ENCODE results near the gene THADA. TPM values are rescaled to one million over a fixed set of nuclear protein-coding genes. Genes with fewer than 3 reads are reported as not detected.
"Not testable (repeated sequence)": the region's sequence is repeated elsewhere in the genome, so short reads cannot be mapped to it uniquely, and the experiment has no call there.

THADA gene
- total and polyA plus RNA-seq, 8 donors, result 9.4 to 25.1 (median 18.2) TPM

DNA sequence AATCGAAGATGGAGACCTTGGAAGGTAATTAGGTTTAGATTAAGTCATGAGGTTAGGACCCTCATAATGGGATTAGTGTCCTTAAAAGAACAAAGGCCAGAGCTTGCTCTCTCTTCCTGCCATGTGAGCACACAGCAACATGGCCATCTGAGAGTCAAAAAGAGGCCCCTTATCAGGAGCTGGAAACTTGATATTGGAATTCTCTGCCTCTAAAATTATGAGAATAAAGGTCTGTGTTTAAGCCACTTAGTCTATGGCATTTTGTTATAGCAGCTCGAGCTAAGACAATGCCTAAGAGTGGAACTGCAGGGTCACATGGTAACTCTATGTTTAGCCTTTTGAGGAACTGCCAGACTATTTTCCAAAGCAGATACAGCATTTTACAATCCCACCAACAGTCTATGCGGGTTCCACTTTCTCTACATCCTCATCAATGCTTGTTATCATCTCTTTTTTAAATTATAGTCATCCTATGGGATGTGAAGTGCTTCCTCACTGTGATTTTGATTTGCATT lies 42.4 kb downstream of the THADA start:
- peak in 1 of 4 donors; percentile 50 for ATAC-seq
- no peak for DNase-seq
- H3K27ac ChIP-seq, result no peak overlapping the region
- 72 to 78% methylated on average over 3 of the region's 3 CpGs for WGBS, 2 donors
- no peaks in the 10 kb centered on the region for H3K4me1 ChIP-seq
- H3K4me3 ChIP-seq, result no peak overlapping the region
- FAIRE-seq, result no peak
- TF ChIP-seq, protein P1, sequence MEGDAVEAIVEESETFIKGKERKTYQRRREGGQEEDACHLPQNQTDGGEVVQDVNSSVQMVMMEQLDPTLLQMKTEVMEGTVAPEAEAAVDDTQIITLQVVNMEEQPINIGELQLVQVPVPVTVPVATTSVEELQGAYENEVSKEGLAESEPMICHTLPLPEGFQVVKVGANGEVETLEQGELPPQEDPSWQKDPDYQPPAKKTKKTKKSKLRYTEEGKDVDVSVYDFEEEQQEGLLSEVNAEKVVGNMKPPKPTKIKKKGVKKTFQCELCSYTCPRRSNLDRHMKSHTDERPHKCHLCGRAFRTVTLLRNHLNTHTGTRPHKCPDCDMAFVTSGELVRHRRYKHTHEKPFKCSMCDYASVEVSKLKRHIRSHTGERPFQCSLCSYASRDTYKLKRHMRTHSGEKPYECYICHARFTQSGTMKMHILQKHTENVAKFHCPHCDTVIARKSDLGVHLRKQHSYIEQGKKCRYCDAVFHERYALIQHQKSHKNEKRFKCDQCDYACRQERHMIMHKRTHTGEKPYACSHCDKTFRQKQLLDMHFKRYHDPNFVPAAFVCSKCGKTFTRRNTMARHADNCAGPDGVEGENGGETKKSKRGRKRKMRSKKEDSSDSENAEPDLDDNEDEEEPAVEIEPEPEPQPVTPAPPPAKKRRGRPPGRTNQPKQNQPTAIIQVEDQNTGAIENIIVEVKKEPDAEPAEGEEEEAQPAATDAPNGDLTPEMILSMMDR (IDR thresholded peaks at IDR 0.05), result no peak
- H3K36me3 ChIP-seq, result peaks cover 3 to 21% (median 6%) of the 10 kb centered on the region in 3 donors
- H3K27me3 ChIP-seq, result no peaks in the 10 kb centered on the region
- H3K9me3 ChIP-seq, result peaks cover 0 to 4% (median 0%) of the 10 kb centered on the region in 4 donors
- intact Hi-C loops (cut with DNase I), result no loop called here

DNA sequence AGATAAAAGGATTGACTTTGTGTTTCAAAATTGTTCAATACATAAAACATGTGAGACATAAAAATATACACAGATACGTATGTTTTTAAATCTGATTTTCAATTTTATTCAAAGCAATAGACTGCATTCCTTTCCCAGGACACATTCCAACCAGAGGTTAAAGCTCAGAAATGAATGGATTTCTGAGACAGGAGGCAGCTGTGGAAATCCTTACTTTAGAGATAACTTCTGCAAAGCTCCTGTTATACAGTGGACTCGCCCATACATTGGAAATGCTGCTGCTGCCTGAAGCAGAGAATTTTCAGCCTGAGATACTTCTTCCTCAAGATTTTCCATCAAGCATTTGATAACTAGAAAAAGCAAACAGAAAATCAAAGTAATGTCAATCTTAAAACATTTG lies 43.8 kb downstream of the THADA start:
- Histone ChIP-seq H3K4me3 (no peak overlapping the region), H3K27ac (no peak overlapping the region), H3K9me3 (peaks cover 0 to 4% (median 0%) of the 10 kb centered on the region in 4 donors), H3K36me3 (peaks cover 3 to 21% (median 6%) of the 10 kb centered on the region in 3 donors), H3K27me3 (no peaks in the 10 kb centered on the region), H3K4me1 (no peaks in the 10 kb centered on the region)
- no peak for ATAC-seq
- TF ChIP-seq, protein P1 (IDR thresholded peaks at IDR 0.05), result no peak
- intact Hi-C loops (cut with DNase I), result no loop called here
- WGBS, 2 donors, result 87 to 95% methylated on average over 2 of the region's 2 CpGs
- DNase-seq, result no peak
- no peak for FAIRE-seq

DNA sequence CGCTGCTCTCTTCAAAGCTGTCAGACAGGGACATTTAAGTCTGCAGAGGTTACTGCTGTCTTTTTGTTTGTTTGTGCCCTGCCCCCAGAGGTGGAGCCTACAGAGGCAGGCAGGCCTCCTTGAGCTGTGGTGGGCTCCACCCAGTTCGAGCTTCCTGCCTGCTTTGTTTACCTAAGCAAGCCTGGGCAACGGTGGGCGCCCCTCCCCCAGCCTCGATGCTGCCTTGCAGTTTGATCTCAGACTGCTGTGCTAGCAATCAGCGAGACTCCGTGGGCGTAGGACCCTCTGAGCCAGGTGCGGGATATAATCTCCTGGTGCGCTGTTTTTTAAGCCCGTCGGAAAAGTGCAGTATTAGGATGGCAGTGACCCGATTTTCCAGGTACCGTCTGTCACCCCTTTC lies 47.5 kb downstream of the THADA start:
- H3K9me3 ChIP-seq; DNase-seq; H3K4me1 ChIP-seq; H3K27me3 ChIP-seq; FAIRE-seq; intact Hi-C loops (cut with DNase I); H3K4me3 ChIP-seq; ATAC-seq; H3K27ac ChIP-seq: not testable (repeated sequence)
- H3K36me3 ChIP-seq, result peaks cover 3 to 14% (median 6%) of the 10 kb centered on the region in 3 donors
- 93 to 98% methylated on average over 12 to 14 of the region's 14 CpGs for WGBS, 2 donors

DNA sequence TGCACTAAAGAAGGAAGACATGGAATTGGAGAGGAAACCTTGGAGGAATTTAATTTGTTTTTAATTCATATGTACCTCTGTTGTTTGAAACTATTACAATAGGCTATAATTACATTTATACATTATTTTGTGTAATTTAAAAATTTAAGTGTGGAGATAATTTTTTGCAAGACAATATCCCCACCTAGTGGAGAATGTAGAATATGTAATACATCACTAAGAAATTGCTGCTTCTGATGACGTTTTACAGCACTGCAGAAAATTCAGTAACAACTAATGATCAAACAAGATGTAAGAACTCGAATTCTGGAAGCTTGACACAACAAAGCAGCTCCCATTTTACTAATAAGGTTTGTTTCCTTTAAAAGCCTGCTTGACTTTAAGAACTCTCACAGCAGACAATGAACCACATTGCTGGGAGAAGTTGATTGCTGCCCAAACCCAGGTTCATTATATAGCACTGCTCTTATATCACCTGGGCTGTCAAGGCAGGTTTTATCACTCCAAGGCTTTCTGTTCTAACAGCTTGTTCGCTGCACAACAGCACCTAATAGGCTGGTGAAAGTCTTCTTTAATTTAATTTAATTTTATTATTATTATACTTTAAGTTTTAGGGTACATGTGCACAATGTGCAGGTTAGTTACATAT lies 53.4 kb downstream of the THADA start:
- no peak overlapping the region for H3K27ac ChIP-seq
- DNase-seq (no peak), ATAC-seq (peak in 3 of 4 donors; percentile 63 to 83 (median 74)), FAIRE-seq (peak; percentile 93)
- H3K9me3 ChIP-seq, result no peaks in the 10 kb centered on the region
- no peaks in the 10 kb centered on the region for H3K27me3 ChIP-seq
- 12 to 15% methylated on average over 3 of the region's 3 CpGs for WGBS, 2 donors
- intact Hi-C loops (cut with DNase I), result no loop called here
- no peaks in the 10 kb centered on the region for H3K36me3 ChIP-seq
- no peak overlapping the region for H3K4me3 ChIP-seq
- TF ChIP-seq, protein P1 (IDR thresholded peaks at IDR 0.05), result peak; percentile 27 to 57 (median 38)
- H3K4me1 ChIP-seq, result peaks cover 6 to 22% (median 16%) of the 10 kb centered on the region in 3 donors

DNA sequence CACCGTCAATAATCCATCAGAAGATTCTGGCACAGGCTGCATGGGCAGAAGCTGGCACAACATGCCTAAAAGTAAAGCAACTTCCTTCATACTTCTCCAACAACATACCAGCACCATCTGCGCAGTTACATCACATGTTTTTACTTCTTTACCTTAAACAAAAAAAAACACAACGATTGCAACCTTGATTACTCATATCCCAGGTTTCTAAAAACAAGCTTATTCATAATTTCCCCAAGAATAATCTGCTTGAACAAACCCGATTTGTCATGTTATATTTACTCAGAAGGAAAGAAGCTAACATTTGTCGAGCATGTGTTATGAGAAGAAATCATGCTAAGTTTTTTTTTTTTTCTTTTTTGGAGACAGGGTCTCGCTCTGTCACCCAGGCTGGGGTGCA lies 54.7 kb downstream of the THADA start:
- intact Hi-C loops (cut with DNase I), result no loop called here
- TF ChIP-seq, protein P1 (IDR thresholded peaks at IDR 0.05), result no peak
- FAIRE-seq, result no peak

More for the DNA sequence above, 54.7 kb downstream of the THADA start:
- no peak for DNase-seq
- H3K36me3 ChIP-seq, result no peaks in the 10 kb centered on the region
- no peak overlapping the region for H3K4me3 ChIP-seq
- no peak for ATAC-seq
- no peak overlapping the region for H3K27ac ChIP-seq
- no peaks in the 10 kb centered on the region for H3K9me3 ChIP-seq
- WGBS, 2 donors, result 67 to 77% methylated on average over 6 of the region's 6 CpGs
- peaks cover 6 to 27% (median 16%) of the 10 kb centered on the region in 3 donors for H3K4me1 ChIP-seq
- H3K27me3 ChIP-seq, result no peaks in the 10 kb centered on the region

Measured in pancreas (tissue), 10 donors.